OCI-LY3 (cell line): ENCODE results near the gene CD109.

Experiments used
- CTCF ChIP-seq: fragments of 200-600, 300-600 bp; sonication (generic); IDR thresholded peaks from 2 replicates; pipeline ENCODE4 v1.5.1; 2014; ENCODE audit warnings: antibody characterized with exemption, low read length, low read depth
- EZH2phosphoT487 ChIP-seq: fragments of 200-600 bp; shearing (Covaris generic); IDR thresholded peaks from 2 replicates; pipeline ENCODE4 v1.6.1; 2018; ENCODE audit warnings: antibody characterized with exemption, mixed run types, low read depth

GRCh38 chr6:73747289-73747688 is 51.3 kb downstream of the CD109 start:
- TF ChIP-seq CTCF: no peak
- no peak for TF ChIP-seq EZH2phosphoT487
